Putamen (tissue), 1 donor: ENCODE data around the gene ASB16.
"Not testable (repeated sequence)": the region's sequence is repeated elsewhere in the genome, so short reads cannot be mapped to it uniquely, and the experiment has no call there.

Experiments used
- DNase-seq: peaks from one replicate; pipeline ENCODE4 v3.0.0-alpha.2; 2016; ENCODE audit warnings: low spot score

ASB16 gene

GRCh38 chr17:44170499-44171201 lies at the start of gene ASB16:
ASB16 (plus strand) TSS chr17:44170704; CDS start chr17:44170790, 86 bp downstream.
- DNase-seq: no peak

- peak; percentile 55 for DNase-seq
Measured at GRCh38 chr17:44120851-44121605, 49.5 kb upstream of the ASB16 start.

GRCh38 chr17:44121997-44122815 lies 48.3 kb upstream of the ASB16 start:
- DNase-seq: no peak

- DNase-seq: no peak
Measured at GRCh38 chr17:44122816-44123355, 47.6 kb upstream of the ASB16 start.

- peak; percentile 97 for DNase-seq
Measured at GRCh38 chr17:44123356-44124117, 47.0 kb upstream of the ASB16 start, which contains the start of gene HDAC5. HDAC5 (minus strand) TSS chr17:44123641; CDS start chr17:44117515, 6,126 bp downstream.

- DNase-seq: no peak
Measured at GRCh38 chr17:44124118-44124438, 46.4 kb upstream of the ASB16 start.

GRCh38 chr17:44128383-44128782 lies 42.1 kb upstream of the ASB16 start:
- no peak for DNase-seq

GRCh38 chr17:44130693-44131349 lies 39.7 kb upstream of the ASB16 start:
- no peak for DNase-seq

- DNase-seq: not testable (repeated sequence)
Measured at GRCh38 chr17:44131372-44131771, 39.1 kb upstream of the ASB16 start.

- DNase-seq: no peak
Measured at GRCh38 chr17:44132275-44132821, 38.2 kb upstream of the ASB16 start.

- DNase-seq: no peak
Measured at GRCh38 chr17:44133918-44134476, 36.5 kb upstream of the ASB16 start.

GRCh38 chr17:44134752-44135568 lies 35.5 kb upstream of the ASB16 start:
- DNase-seq: no peak

- DNase-seq: peak; percentile 88
Measured at GRCh38 chr17:44137891-44138709, 32.4 kb upstream of the ASB16 start.

GRCh38 chr17:44143921-44144320 lies 26.6 kb upstream of the ASB16 start:
- DNase-seq: not testable (repeated sequence)

- no peak for DNase-seq
Measured at GRCh38 chr17:44144966-44145739, 25.4 kb upstream of the ASB16 start.

GRCh38 chr17:44146375-44147346 lies 23.8 kb upstream of the ASB16 start:
- peak; percentile 60 for DNase-seq

- DNase-seq: no peak
Measured at GRCh38 chr17:44147812-44148211, 22.7 kb upstream of the ASB16 start.
